Colon (tissue), 2 donors: ENCODE measurements around the gene CTTN.

ENCODE experiments used
- FAIRE-seq: peaks from 2 replicates; lab custom pipeline; 2012; peaks lifted over from hg19 to GRCh38; lab: Jason Lieb, UNC
- donor health status: control.
- donor health status: control.

Gene CTTN

GRCh38 chr11:70477609-70478008 is 79.3 kb downstream of the CTTN start:
- FAIRE-seq: no peak

- FAIRE-seq: no peak
Measured at GRCh38 chr11:70478166-70478890, 80.0 kb downstream of the CTTN start.

DNA sequence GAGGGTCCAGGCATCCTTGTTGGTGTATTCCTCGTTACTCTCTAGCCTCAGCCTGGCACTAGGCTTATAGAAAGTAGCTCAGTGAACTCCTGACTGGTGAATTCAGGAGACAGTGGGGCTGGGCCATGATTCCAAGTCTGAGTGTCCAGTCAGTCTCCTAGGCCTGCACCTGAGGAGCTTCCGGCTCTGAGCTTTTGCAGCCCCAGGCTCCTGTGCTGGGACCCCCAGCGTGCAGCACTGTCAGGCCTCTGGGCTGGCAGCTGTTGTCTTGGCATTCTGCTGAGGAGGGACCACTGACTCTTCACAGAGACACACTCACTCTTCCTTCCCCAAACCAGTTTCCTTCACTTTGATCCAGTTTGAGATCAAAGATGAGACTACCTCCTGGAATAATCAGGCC is 82.4 kb downstream of the CTTN start:
- FAIRE-seq: no peak

GRCh38 chr11:70481625-70482528 is 83.5 kb downstream of the CTTN start:
- FAIRE-seq: no peak

DNA sequence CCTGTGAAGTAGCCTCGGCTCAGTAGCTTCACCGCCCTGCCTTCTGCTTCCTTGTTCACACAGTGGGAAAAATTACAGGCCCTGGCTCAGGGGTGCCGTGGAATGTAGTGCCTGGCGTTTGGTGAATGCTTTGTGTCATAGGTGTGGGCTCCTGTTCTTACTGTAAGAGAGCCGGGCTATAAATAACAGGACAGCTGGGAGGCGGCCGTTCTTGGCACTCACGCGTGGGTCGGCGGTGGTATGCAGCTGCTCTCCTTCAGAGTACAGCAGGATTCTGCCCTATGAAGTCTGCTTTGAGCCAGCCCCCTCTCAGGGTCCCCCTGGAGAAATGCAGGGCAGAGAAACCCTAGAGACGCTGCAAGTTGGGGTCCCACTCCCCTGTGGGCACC is 84.2 kb downstream of the CTTN start:
- FAIRE-seq: no peak

DNA sequence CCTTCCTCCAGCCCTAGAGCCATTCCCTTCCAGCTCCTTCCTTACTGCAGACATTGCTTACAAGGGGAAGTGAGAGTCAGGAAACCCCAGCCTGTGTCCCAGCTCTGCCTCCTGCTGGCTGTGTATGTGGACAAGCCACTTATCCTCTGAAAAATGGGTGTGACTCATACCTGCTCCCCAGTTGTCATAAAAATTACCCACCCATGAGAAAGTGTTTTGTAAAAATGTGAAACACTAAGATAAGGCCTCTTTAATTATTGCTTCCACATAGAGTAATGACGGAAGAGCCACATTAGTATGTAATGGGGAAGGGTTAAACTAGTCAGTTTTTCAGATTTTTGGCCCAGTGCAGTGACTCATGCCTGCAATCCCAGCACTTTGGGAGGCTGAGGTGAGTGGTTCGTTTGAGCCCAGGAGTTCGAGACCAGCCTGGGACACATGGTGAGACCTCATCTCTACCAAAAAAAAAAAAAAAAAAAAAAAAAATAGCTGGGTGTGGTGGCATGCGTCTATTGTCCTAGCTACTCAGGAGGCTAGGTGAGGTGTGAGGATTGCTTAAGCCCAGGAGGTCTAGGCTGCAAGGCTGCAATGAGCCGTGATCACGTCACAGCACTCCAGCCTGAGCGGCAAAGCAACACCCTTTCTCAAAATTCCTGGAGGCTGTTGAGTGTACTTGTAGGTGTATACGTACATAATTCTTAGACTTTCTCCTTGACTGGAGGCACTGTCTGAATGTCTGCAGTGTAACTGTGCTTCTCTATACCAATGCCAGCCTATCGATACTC is 84.9 kb downstream of the CTTN start:
- no peak for FAIRE-seq

DNA sequence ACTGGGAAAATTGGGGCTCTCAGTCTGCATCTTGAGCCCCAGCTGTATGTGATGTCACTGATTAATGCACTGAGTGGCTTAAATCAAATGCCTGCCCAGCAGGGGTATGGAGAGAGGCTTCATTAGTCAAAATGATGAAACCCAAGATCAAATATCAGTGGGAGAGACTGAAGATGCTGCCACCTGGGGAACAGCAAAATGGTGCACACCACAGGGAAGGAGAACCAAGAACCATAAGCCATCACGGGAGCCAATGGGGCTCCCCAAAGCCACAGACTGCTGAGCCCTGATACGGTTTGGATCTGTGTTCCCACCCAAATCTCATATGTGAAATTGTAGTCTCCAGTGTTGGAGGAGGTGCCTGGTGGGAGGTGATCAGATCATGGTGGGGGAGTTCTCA is 85.6 kb downstream of the CTTN start:
- FAIRE-seq: no peak

DNA sequence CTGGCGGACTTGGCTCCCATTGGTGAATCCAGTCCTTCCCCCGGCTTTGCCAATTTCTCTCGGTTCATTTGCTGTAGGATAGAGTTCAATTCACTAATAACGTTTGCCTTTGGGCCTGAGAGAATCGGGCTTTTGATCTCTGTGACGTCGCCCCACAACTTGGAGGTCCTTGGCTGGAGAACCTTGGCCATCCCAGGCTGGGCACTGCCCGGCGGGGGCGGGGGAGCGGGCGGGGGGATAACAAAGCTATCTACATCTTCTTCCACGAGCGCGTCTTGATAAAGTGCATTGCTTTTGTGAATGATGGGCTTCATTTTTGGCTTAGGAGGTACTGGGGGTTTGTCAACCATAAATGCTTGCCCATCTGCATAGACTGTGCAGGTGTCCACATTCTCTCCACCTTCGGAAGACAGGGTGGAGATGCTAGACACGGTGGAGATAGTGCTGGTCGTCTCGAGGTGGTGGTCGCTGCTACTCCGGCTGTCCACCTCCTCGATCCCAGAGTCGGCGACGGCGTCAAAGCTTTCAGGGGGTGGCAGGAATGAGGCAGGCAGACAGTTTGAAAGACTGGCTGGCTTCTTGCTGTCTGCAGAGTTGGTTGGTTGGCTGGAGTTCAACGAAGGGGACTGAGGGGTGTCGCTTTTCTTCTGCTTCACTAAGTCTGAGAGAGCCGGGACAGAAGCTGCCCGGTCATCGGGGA is 87.1 kb downstream of the CTTN start:
- no peak for FAIRE-seq

- FAIRE-seq: no peak
Measured at GRCh38 chr11:70486026-70486415, 87.7 kb downstream of the CTTN start.
